ENCODE measurements around the gene SCAPER.
"Not testable (repeated sequence)": the region's sequence is repeated elsewhere in the genome, so short reads cannot be mapped to it uniquely, and the experiment has no call there.

The SCAPER gene

DNA sequence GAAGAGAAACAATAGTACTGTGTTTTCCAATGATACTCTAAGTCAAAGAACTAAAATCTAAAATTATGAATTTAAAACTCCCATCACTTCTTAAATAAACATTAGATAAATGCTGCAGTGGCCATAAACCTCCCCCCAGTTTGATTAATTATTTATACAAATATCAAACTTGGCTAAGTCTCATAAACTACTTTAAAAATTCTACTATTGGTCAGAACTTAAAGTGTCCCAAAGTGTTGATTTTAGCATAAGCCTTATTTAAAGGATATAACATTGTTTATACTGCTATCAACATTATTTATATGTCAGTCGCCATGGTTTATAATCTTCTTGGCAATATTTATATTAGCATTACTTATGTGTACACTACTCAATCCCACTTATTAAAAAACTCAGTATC, 132.4 kb downstream of the SCAPER start:
- DNase-seq = no peak

DNA sequence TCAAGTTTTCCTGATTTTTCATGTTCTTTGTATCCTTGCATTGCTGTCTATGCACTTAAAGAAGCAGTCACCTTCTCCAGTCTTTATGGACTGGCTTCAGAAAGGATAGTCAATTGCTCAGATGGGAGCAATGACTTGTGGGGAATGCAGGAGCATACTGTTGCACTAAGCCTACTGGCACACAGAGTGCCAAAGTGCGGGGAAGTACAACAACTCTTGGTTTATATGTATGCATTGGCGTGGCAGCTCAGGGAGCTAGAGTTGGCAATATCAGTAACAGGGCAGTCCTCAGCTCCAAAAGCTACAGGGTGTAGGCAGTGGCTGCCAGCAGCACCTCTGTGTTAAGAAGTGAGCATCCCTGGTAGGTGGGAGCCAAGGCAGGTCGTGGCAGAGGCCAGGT, 141.1 kb downstream of the SCAPER start:
- no peak for DNase-seq

GRCh38 chr15:76763554-76763953, 141.6 kb downstream of the SCAPER start:
- no peak for DNase-seq

DNA sequence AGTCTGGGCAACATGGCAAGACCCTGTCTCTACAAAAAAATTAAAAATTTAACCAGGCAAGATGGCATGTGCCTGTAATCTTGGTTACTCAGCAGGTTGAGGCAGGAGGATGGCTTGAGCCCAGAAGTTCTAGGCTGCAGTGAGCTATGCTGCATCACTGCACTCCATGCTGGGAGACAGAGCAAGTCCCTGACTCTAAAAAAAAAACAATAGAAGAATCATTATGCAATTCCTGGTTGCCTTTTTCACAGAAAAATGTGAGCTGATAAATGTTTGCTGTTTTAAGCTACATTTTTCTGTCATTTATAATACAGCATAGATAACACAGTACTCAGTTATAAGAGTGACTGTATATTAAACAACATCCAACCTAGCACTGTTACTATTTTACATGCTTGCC, 148.8 kb downstream of the SCAPER start:
- no peak for DNase-seq

GRCh38 chr15:76753771-76754170, 151.4 kb downstream of the SCAPER start:
- no peak for DNase-seq

GRCh38 chr15:76753131-76753530, 152.0 kb downstream of the SCAPER start:
- DNase-seq = no peak

DNA sequence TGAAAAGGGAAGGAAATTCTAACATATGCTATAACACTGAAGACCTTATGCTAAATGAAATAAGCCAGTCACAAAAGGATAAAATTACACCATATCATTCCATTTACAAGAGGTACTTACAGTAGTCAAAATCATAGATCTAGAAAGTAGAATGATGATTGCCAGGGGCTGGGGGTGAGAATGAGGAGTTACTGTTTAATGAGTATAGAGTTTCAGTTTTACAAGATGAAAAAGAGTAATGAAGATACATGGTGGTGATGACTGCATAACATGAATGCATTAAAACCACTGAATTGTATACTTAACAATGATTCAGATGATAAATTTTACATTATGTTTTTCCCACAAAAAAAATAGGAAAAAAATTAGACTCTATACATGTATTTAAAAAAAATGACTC, 152.6 kb downstream of the SCAPER start:
- DNase-seq = peak; percentile 60

GRCh38 chr15:76737573-76737972, 167.6 kb downstream of the SCAPER start:
- DNase-seq = no peak

DNA sequence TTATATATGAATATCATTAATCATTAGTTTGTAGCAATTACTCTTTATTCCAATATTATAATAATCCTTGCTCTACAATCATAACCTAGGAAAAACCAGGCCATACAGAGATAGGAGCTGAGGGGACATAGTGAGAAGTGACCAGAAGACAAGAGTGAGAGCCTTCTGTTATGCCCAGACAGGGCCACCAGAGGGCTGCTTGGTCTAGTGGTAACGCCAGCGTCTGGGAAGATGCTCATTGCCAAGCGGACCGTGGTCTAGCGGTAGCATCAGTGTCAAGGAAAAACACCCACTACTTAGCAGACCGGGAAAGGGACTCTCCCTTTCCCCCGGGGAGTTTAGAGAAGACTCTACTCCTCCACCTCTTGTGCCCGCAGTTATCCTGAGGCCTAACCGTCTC, 172.8 kb downstream of the SCAPER start:
- DNase-seq = not testable (repeated sequence)

DNA sequence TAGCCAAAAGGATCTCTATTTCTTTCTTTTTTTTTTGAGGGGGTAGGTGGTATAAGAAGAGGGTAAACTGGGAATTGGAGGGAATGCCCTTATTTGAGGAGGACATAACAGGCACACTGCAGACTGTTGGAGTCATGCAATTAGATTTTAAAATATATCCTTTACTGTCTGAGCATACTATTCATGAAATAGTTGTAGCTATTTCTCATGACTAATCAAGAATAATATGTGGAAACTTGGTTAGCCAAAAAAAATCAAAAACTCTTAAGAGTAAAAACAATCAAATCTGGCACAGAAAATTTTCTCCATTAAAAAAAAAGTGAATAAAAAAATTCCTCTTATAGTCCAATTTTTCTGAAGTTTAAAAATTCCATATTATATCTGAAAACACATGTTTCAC, 174.9 kb downstream of the SCAPER start:
- DNase-seq = no peak

- no peak for DNase-seq
These were observed 186.3 kb downstream of the SCAPER start for GRCh38 chr15:76718863-76719262.

DNA sequence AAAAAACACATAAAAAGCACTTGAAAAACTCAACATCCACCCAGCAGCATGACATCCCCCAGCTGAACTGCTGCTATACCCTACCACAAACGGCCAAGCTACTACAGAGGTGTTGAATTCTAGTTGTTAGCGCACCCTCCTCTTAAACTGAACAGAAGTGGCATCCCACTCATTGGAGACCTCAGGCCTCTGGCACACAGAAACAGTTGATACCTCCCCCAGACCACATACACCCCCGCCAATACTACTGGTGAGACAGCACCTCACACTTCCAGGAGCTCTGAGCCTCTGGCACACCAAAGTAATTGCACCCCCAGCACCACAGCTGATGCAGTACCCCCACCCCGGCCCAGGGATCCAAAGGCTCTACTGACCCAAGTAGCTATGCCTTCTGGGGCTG, 190.2 kb downstream of the SCAPER start:
- no peak for DNase-seq

DNA sequence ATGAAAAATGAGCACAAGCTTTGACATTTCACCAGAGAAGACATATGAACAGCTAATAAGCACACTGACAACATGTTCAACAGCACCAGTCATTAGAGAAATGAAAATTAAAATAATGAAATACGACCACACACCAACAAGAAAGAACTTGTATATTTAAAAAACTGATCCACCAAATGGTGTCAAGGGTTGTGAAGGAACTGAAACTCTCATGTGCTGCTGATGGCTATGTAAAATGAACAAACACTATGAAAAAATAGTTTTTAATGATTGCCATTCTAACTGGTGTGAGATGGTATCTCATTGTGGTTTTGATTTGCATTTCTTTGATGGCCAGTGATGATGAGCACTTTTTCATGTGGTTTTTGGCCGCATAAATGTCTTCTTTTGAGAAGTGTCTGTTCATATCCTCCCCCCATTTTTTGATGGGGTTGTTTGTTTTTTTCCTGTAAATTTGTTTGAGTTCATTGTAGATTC, 193.8 kb downstream of the SCAPER start:
- no peak for DNase-seq

- DNase-seq = peak; percentile 47
These were observed 201.1 kb downstream of the SCAPER start for GRCh38 chr15:76704032-76704431.

GRCh38 chr15:76696840-76697239, 208.3 kb downstream of the SCAPER start:
- DNase-seq = no peak

- not testable (repeated sequence) for DNase-seq
These were observed 212.6 kb downstream of the SCAPER start for GRCh38 chr15:76692546-76692945.

DNA sequence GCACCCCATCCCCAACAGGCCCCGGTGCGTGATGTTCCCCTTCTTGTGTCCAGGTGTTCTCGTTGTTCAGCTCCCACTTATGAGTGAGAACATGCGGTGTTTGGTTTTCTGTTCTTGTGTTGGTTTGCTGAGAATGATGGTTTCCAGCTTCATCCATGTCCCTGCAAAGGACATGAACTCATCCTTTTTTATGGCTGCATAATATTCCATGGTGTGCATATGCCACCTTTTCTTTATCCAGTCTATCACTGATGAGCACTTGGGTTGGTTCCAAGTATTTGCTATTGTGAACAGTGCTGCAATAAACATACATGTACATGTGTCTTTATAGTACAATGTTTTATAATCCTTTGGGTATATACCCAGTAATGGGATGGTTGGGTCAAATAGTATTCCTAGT, 217.5 kb downstream of the SCAPER start:
- not testable (repeated sequence) for DNase-seq

DNA sequence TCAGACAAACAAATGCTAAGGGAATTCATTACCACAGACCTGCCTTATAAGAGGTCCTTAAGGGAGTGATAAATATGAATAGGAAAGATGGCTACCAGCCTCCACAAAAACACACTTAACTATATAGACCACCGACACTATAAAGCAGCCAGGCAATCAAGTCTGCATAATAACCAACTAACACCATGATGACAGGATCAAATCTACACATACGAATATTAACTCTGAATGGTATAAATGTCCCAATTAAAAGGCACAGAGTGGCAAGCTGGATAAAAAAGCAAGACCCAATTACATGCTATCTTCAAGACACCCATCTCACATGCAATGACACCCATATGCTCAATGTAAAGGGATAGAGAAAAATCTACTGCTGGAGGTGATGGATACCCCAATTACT, 221.1 kb downstream of the SCAPER start:
- DNase-seq = no peak

- no peak for DNase-seq
These were observed 222.3 kb downstream of the SCAPER start for GRCh38 chr15:76682833-76683232.

- DNase-seq = no peak
These were observed 222.9 kb downstream of the SCAPER start for GRCh38 chr15:76682259-76682658.

- DNase-seq = no peak
These were observed 226.4 kb downstream of the SCAPER start for GRCh38 chr15:76678766-76679165.

- no peak for DNase-seq
These were observed 230.3 kb downstream of the SCAPER start for GRCh38 chr15:76674883-76675282.

- no peak for DNase-seq
These were observed 235.5 kb downstream of the SCAPER start for GRCh38 chr15:76669521-76670207.

GRCh38 chr15:76668900-76669299, 236.2 kb downstream of the SCAPER start:
- no peak for DNase-seq
